Panc1 (cell line): ENCODE results near the gene MYH10.

Experiments
- POLR2AphosphoS5 ChIP-seq: IDR thresholded peaks from 2 replicates; pipeline ENCODE4 v1.6.1; 2012; ENCODE audit warnings: mild to moderate bottlenecking, low read depth, low read length, moderate library complexity
- SIN3A ChIP-seq: IDR thresholded peaks from 2 replicates; pipeline ENCODE4 v1.6.1; 2012; ENCODE audit warnings: low read depth, mild to moderate bottlenecking, low read length, moderate library complexity, borderline replicate concordance; ENCODE audit not compliant: insufficient read depth
- TF ChIP-seq, protein P1 (sequence below): fragments of 450-650 bp; IDR thresholded peaks from 2 replicates; pipeline ENCODE4 v1.5.1; 2017; ENCODE audit warnings: mild to moderate bottlenecking

DNA sequence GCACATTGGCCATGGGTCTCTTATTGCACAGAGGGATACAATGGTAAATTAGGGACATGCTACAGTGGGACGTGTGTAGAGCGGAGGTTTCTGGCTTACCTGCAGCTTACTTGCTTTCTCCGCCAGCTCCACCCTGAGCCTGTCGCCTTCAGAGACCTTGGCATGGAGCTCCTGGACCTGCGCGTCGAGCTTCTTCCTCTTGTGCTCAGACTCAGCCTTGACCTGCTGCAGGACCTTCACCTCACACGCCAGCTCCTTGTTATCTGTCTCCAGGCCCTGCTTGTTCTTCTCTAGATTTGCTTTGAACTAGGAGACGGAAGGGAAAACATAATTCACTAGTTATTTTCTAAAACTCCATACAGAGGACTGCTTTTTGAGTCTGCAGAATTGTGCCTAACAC, 131.4 kb downstream of the MYH10 start:
- TF ChIP-seq, protein P1, sequence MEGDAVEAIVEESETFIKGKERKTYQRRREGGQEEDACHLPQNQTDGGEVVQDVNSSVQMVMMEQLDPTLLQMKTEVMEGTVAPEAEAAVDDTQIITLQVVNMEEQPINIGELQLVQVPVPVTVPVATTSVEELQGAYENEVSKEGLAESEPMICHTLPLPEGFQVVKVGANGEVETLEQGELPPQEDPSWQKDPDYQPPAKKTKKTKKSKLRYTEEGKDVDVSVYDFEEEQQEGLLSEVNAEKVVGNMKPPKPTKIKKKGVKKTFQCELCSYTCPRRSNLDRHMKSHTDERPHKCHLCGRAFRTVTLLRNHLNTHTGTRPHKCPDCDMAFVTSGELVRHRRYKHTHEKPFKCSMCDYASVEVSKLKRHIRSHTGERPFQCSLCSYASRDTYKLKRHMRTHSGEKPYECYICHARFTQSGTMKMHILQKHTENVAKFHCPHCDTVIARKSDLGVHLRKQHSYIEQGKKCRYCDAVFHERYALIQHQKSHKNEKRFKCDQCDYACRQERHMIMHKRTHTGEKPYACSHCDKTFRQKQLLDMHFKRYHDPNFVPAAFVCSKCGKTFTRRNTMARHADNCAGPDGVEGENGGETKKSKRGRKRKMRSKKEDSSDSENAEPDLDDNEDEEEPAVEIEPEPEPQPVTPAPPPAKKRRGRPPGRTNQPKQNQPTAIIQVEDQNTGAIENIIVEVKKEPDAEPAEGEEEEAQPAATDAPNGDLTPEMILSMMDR: no peak
- TF ChIP-seq POLR2AphosphoS5 (no peak), SIN3A (no peak)
